H9 (cell line): Measurements from ENCODE around the gene KLF16. TPM values are rescaled to one million over a fixed set of nuclear protein-coding genes. Genes with fewer than 3 reads are reported as not detected.

Source experiments
- DNase-seq: peaks from one replicate; pipeline ENCODE4 v3.0.0-alpha.2; 2017
- H2AFZ ChIP-seq: one replicate; pipeline ENCODE4 v1.6.1; 2013; ENCODE audit warnings: mild to moderate bottlenecking, low read length, control low read depth, moderate library complexity
- H2AK5ac ChIP-seq: 2 replicates; pipeline ENCODE4 v1.6.1; 2013; ENCODE audit warnings: low read length, control low read depth, mixed read lengths; ENCODE audit not compliant: insufficient read length
- H2BK120ac ChIP-seq: one replicate; pipeline ENCODE4 v1.6.1; 2013; ENCODE audit warnings: low read depth, mild to moderate bottlenecking, low read length, control low read depth, inconsistent platforms; ENCODE audit not compliant: poor library complexity, severe bottlenecking
- H2BK12ac ChIP-seq: 2 replicates; pipeline ENCODE4 v1.6.1; 2013; ENCODE audit warnings: low read length, control low read depth, mixed read lengths, low read depth; ENCODE audit not compliant: insufficient read length
- H2BK15ac ChIP-seq: 2 replicates; pipeline ENCODE4 v1.6.1; 2013; ENCODE audit warnings: low read depth, low read length, control low read depth
- H2BK20ac ChIP-seq: one replicate; pipeline ENCODE4 v1.6.1; 2013; ENCODE audit warnings: low read depth, mild to moderate bottlenecking, low read length, control low read depth, inconsistent platforms; ENCODE audit not compliant: poor library complexity, severe bottlenecking
- H2BK5ac ChIP-seq: 2 replicates; pipeline ENCODE4 v1.6.1; 2013; ENCODE audit warnings: low read length, control low read depth, mixed read lengths; ENCODE audit not compliant: insufficient read length
- H3K14ac ChIP-seq: 2 replicates; pipeline ENCODE4 v1.6.1; 2013; ENCODE audit warnings: low read length, control low read depth; ENCODE audit not compliant: insufficient read depth
- H3K18ac ChIP-seq: 2 replicates; pipeline ENCODE4 v1.6.1; 2013; ENCODE audit warnings: low read depth, mild to moderate bottlenecking, mixed read lengths, low read length, control low read depth; ENCODE audit not compliant: insufficient read length
- H3K23ac ChIP-seq: 2 replicates; pipeline ENCODE4 v1.6.1; 2013; ENCODE audit warnings: low read length, control low read depth, mixed read lengths, low read depth; ENCODE audit not compliant: insufficient read length
- H3K23me2 ChIP-seq: 2 replicates; pipeline ENCODE4 v1.6.1; 2013; ENCODE audit warnings: low read depth, mild to moderate bottlenecking, mixed read lengths, low read length, control low read depth; ENCODE audit not compliant: insufficient read length, poor library complexity, severe bottlenecking
- H3K27ac ChIP-seq: 2 replicates; pipeline ENCODE4 v1.5.1; 2013; ENCODE audit warnings: low read length, control low read depth, mixed read lengths, low read depth; ENCODE audit not compliant: insufficient read length
- H3K27me3 ChIP-seq: 2 replicates; pipeline ENCODE4 v1.6.1; 2013; ENCODE audit warnings: low read length, control low read depth, inconsistent platforms; ENCODE audit not compliant: insufficient read depth
- H3K4ac ChIP-seq: 2 replicates; pipeline ENCODE4 v1.6.1; 2013; ENCODE audit warnings: low read depth, mild to moderate bottlenecking, control low read depth, inconsistent platforms, low read length, moderate library complexity
- H3K4me1 ChIP-seq: 2 replicates; pipeline ENCODE4 v1.6.1; 2013; ENCODE audit warnings: low read length, control low read depth, inconsistent platforms; ENCODE audit not compliant: insufficient read depth
- H3K4me2 ChIP-seq: 2 replicates; pipeline ENCODE4 v1.6.1; 2013; ENCODE audit warnings: low read length, control low read depth, mixed read lengths; ENCODE audit not compliant: insufficient read length, insufficient read depth
- H3K56ac ChIP-seq: 2 replicates; pipeline ENCODE4 v1.6.1; 2013; ENCODE audit warnings: low read depth, mild to moderate bottlenecking, mixed read lengths, low read length, control low read depth; ENCODE audit not compliant: insufficient read length
- H3K79me1 ChIP-seq: 2 replicates; pipeline ENCODE4 v1.6.1; 2013; ENCODE audit warnings: low read depth, mild to moderate bottlenecking, moderate library complexity, low read length, control low read depth, inconsistent platforms; ENCODE audit not compliant: insufficient read depth, poor library complexity, severe bottlenecking
- H3K79me2 ChIP-seq: 2 replicates; pipeline ENCODE4 v1.6.1; 2013; ENCODE audit warnings: low read length, control low read depth, inconsistent platforms; ENCODE audit not compliant: insufficient read depth
- H3K9ac ChIP-seq: 2 replicates; pipeline ENCODE4 v1.6.1; 2013; ENCODE audit warnings: low read length, control low read depth, mixed read lengths; ENCODE audit not compliant: insufficient read length; ENCODE audit errors: extremely low read depth
- H3K9me3 ChIP-seq: one replicate; pipeline ENCODE4 v1.6.1; 2013; ENCODE audit warnings: low read depth, low read length, inconsistent platforms; ENCODE audit not compliant: control insufficient read depth
- H3T11ph ChIP-seq: one replicate; pipeline ENCODE4 v1.6.1; 2013; ENCODE audit warnings: mild to moderate bottlenecking, low read length, control low read depth, inconsistent platforms
- H4K20me1 ChIP-seq: one replicate; pipeline ENCODE4 v1.6.1; 2013; ENCODE audit not compliant: control insufficient read depth, insufficient read length, insufficient read depth
- H4K5ac ChIP-seq: 2 replicates; pipeline ENCODE4 v1.6.1; 2013; ENCODE audit warnings: low read depth, mild to moderate bottlenecking, mixed read lengths, low read length, control low read depth; ENCODE audit not compliant: insufficient read length
- H4K8ac ChIP-seq: replicated peaks from 2 replicates; pipeline ENCODE4 v1.6.1; 2013; ENCODE audit warnings: low read length, control low read depth, mixed read lengths, low read depth; ENCODE audit not compliant: insufficient read length
- H4K91ac ChIP-seq: 2 replicates; pipeline ENCODE4 v1.6.1; 2013; ENCODE audit warnings: low read depth, mild to moderate bottlenecking, moderate library complexity, mixed read lengths, low read length, control low read depth; ENCODE audit not compliant: insufficient read length
- H3K27ac Mint-ChIP-seq, 3 experiments: 2 replicates in 2 of 3; 3 replicates in 1 of 3; pipeline ENCODE4 v1.8.0; 2020 to 2021; ENCODE audit warnings: mixed read lengths in 3 of 3, mild to moderate bottlenecking in 1 of 3, moderate library complexity in 1 of 3
- H3K27me3 Mint-ChIP-seq: 2 replicates; pipeline ENCODE4 v1.8.0; 2021; ENCODE audit warnings: low read depth, mild to moderate bottlenecking, moderate library complexity, mixed read lengths
- H3K36me3 Mint-ChIP-seq, 3 experiments: 2 replicates in 2 of 3; 3 replicates in 1 of 3; pipeline ENCODE4 v1.8.0; 2020 to 2021; ENCODE audit warnings: low read depth in 3 of 3, mixed read lengths in 3 of 3; ENCODE audit not compliant: insufficient read depth in 1 of 3
- H3K4me1 Mint-ChIP-seq, 2 experiments: 2 replicates each; pipeline ENCODE4 v1.8.0; 2020; ENCODE audit warnings: mixed read lengths in 2 of 2
- H3K4me3 Mint-ChIP-seq, 2 experiments: 2 replicates in 1 of 2; 3 replicates in 1 of 2; pipeline ENCODE4 v1.8.0; 2020 to 2021; ENCODE audit warnings: mild to moderate bottlenecking in 2 of 2, mixed read lengths in 2 of 2, moderate library complexity in 1 of 2
- H3K9me3 Mint-ChIP-seq, 2 experiments: 2 replicates in 1 of 2; 3 replicates in 1 of 2; pipeline ENCODE4 v1.8.0; 2020; ENCODE audit warnings: mild to moderate bottlenecking in 2 of 2, mixed read lengths in 2 of 2, moderate library complexity in 1 of 2
- CTCF ChIP-seq: fragments of 200-600 bp; sonication (generic); conservative IDR thresholded peaks from 3 replicates; pipeline ENCODE4 v1.8.0; 2021; ENCODE audit warnings: antibody characterized with exemption, mild to moderate bottlenecking
- WGBS: extraction: QIAGEN DNeasy Blood & Tissue Kit; methylation state at CpG from one replicate; pipeline ENCODE4 v1.1.7; 2013; ENCODE audit warnings: missing lambda C conversion rate, low lambda C conversion rate, mixed read lengths; ENCODE audit not compliant: insufficient read length; ENCODE audit errors: extremely low coverage; 5-methylcytosine and 5-hydroxymethylcytosine counted together
- total RNA-seq: library from RNA; stranded (reverse); gene quantifications from 2 replicates; pipeline ENCODE4 v1.2.1, GENCODE V29; 2021

Gene KLF16
- total RNA-seq, 1 experiment from 2014 or later = 66.8 TPM

GRCh38 chr19:1874554-1875185, 11.3 kb upstream of the KLF16 start:
- Histone ChIP-seq H3K79me2 (peaks cover 9% of the 10 kb centered on the region; the same call in 1 of the 2 replicates), H3K23ac (no peak overlapping the region), H3K4me2 (peak overlapping the region; percentile 85), H3K23me2 (peaks cover 21% of the 10 kb centered on the region), H3T11ph (no peak overlapping the region), H3K18ac (no peak overlapping the region), H2AFZ (no peak overlapping the region), H4K20me1 (no peaks in the 10 kb centered on the region), H3K79me1 (peaks cover 10% of the 10 kb centered on the region), H2BK120ac (no peak overlapping the region), H3K9ac (no peak overlapping the region), H4K8ac (no peak overlapping the region), H2AK5ac (no peak overlapping the region), H3K27ac (no peak overlapping the region), H2BK12ac (no peak overlapping the region), H2BK20ac (no peak overlapping the region), H2BK5ac (no peak overlapping the region), H3K27me3 (no peaks in the 10 kb centered on the region), H3K56ac (no peak overlapping the region), H3K14ac (no peak overlapping the region), H3K4me1 (no peaks in the 10 kb centered on the region; the same call in 1 of the 2 replicates), H4K91ac (no peak overlapping the region), H4K5ac (no peak overlapping the region), H2BK15ac (no peak overlapping the region), H3K9me3 (no peaks in the 10 kb centered on the region), H3K4ac (no peak overlapping the region)
- Mint-ChIP-seq H3K9me3 (no peaks in the 10 kb centered on the region), H3K4me1 (peaks cover 14 to 15% of the 10 kb centered on the region in 2 experiments), H3K4me3 (peak overlapping the region; percentile 98 to 99), H3K27ac (peak overlapping the region in 1 of 3 experiments; percentile 53; a peak in 1 of 7 replicates), H3K27me3 (no peaks in the 10 kb centered on the region), H3K36me3 (peaks cover 0 to 12% (median 2%) of the 10 kb centered on the region in 3 experiments; a peak in 3 of 7 replicates)
- no peak for TF ChIP-seq CTCF
- no CpG with 5 or more reads among the region's 16 CpGs for WGBS
- no peak for DNase-seq
